Epithelial cell of proximal tubule (primary cell): ENCODE results near the gene SERPINB12. TPM values are rescaled to one million over a fixed set of nuclear protein-coding genes. Genes with fewer than 3 reads are reported as not detected.

Experiments
- DNase-seq: peaks from one replicate; pipeline ENCODE4 v3.0.0-alpha.2; 2011; ENCODE audit warnings: low read depth
- H3K4me3 ChIP-seq: 2 replicates; pipeline ENCODE4 v1.5.1; 2011; ENCODE audit warnings: low read depth, mild to moderate bottlenecking, low read length
- CTCF ChIP-seq: conservative IDR thresholded peaks from 2 replicates; pipeline ENCODE4 v1.5.1; 2012; ENCODE audit warnings: low read depth, mild to moderate bottlenecking, low read length
- total RNA-seq: library from RNA; depleted of rRNA; stranded (reverse); fragments of >200 nt; gene quantifications from 2 replicates; pipeline ENCODE4 v1.2.3, GENCODE V29; 2015

Gene SERPINB12
- total RNA-seq, 1 donor from 2014 or later = not detected

- DNase-seq = no peak
- no peak overlapping the region for H3K4me3 ChIP-seq
- TF ChIP-seq CTCF = no peak
These were observed 14.9 kb upstream of the SERPINB12 start for GRCh38 chr18:63527251-63527650.

DNA sequence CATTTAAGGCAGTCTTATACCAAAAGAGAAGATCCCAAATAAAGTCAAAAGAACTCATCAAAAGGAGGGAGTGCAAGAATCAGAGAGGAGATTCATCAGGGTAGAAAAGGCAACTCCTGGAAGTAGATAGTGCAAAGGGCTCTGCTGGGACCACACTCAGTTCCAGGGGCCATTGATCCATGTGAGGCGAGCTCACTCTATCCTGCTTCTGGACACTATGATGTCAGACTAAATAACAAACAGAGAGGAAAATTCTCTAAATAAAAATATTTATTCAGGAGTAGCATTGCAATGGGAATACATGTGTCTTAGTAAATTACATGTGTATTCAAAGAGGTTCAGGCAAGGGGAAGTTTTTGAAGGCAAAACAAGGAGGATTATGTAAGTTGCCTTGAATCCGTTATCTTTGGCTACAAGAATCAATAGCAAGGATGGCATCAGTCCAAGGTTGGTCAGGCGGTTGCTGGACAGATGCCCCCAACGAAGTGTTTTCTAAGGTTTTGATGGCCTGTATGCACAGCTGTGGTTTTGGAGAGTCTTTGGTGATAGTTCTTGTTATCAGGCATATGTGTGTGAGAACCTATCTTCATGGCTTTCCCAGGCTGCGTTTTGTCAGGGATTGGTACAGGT lies 13.2 kb upstream of the SERPINB12 start:
- no peak for TF ChIP-seq CTCF
- no peak for DNase-seq
- no peak overlapping the region for H3K4me3 ChIP-seq

DNA sequence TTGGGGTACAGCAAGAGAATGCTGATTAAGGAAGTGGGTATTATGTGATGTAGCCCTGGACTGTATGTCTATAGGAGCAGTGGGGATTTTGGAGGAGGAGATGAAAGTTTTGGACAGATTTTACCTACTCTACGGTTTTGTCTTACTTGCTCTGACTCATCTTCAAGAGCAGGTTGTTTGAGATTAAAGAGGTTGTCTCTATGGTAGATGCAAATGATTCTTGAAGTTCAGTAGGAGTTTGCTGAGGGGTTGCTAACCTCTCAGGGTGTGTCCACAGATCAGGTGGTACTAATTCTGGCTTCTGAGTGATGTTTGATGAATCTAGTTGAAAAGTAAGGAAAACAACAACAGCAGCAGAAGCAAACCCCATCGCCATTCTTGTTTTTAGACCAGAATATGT lies 9.7 kb upstream of the SERPINB12 start:
- TF ChIP-seq CTCF = no peak
- DNase-seq = no peak
- H3K4me3 ChIP-seq = no peak overlapping the region

DNA sequence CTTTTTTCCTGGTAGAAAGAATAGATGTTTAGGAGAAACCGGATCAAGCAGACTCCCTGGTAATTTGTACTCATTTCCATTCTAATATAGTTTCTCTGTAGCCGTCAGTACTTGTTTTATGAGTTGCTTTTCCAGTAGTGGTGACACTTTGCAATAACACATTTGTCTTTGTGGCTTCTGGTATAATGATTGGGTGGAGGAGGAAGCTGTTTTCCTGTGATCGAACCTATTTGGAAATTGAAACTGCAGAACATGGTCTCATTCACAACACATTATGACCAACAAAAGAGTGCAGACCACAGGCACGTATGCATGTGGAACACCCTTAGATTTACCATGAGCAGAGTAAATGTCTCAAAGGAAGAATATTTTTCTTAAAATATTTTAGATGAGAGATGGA lies 7.6 kb upstream of the SERPINB12 start:
- TF ChIP-seq CTCF = no peak
- DNase-seq = no peak
- H3K4me3 ChIP-seq = no peak overlapping the region

- TF ChIP-seq CTCF = no peak
- no peak for DNase-seq
- no peak overlapping the region for H3K4me3 ChIP-seq
These were observed 2.2 kb upstream of the SERPINB12 start for GRCh38 chr18:63539904-63540510.

DNA sequence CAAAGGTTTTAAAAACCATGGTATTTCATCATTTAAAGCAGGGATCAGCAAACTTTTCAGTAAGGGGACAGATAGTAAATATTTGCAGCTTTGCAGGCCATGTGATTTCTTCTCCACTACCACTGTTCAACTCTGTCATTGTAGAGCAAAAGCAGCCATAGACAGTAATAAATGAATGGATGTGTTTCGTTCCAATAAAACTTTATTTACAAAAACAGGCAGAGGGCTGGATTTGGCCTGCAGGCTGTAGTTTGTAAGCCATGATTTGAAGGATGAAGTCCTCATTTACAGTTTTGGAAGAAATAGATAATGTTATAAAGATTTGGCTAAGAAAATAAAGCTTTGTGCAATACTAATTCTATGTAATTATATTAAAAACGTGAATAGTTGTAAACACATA lies 1.8 kb downstream of the SERPINB12 start:
- DNase-seq = no peak
- no peak overlapping the region for H3K4me3 ChIP-seq
- no peak for TF ChIP-seq CTCF

GRCh38 chr18:63545000-63545399 lies 2.8 kb downstream of the SERPINB12 start:
- DNase-seq = no peak
- TF ChIP-seq CTCF = no peak
- H3K4me3 ChIP-seq = no peak overlapping the region
